UCSD-AML1 (cell line): ENCODE measurements around the gene RGS16.

Source experiments
- DNase-seq: peaks from one replicate; lab custom pipeline; 2025; ENCODE audit not compliant: unreplicated experiment; lab: John Stamatoyannopoulos, UW

The RGS16 gene, protein sequence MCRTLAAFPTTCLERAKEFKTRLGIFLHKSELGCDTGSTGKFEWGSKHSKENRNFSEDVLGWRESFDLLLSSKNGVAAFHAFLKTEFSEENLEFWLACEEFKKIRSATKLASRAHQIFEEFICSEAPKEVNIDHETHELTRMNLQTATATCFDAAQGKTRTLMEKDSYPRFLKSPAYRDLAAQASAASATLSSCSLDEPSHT

DNA sequence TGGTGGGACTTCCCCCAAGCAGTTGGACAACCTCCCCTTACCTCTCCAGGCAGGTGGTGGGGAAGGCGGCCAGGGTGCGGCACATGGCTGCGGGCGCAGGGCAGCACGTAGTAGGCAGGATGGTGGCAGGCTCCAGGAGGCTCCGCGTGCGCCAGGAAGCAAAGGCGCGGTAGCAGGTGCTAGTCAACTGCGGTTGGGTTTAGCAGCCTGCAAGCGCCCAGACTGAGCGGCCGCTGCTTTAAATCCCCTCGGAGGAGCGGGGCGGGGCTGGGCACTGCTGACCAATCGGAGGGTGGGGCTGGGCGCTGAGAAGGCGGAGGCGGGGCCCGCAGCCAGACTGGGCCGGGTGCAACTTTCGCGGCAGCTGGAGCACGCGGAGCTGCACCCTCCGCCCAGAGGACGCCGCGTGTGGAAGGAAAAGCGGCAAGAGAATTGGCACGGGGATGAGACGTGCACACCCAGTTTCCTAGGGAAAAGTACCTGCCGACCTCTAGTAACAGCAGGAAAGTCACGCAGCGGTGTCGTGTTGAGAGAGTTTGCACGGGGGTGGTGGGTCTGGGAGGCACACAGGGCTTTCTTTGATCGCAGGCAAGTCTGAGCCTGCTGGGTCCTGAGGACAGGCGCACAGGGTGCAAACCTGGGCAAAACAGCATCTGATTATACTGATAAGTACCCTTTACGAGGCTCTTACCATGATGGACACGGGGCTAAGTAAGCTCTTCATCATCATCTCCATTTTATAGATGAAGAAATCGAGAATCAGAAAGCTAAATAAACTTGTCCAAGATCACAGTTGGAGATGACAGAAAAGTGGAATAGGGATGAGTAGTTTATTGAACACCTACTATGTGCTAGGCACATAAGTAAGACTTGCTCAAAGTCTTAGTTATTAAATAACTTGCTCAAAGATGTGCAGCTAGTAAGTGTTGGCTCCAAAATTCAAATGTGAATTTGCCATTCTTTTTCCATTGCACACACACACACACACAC lies at the start of gene RGS16:
TSS of gene RGS16 (minus strand) at position 215 of the 990 bp plus-strand sequence. CDS start at position 85, 130 bp downstream.
- peak; percentile 92 for DNase-seq

DNA sequence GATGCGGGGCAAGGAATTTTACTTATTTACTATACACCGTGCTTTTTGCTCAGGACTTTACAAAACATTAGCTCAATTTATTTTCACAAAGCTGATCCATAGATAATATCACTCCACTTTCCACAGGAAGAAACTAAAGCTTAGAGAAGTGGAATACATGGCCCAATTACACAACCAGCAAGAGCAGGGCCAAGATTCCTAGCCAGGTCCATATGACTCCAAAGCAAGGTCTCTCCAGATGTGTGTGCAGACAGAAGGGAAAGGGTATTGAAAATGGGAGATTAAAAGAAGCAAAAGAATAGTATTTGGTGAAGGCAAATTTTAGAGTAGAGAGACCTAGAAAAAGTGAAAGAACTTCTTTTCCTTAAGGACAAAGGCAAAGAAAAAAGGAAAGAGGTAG lies 49.8 kb upstream of the RGS16 start:
- DNase-seq: no peak

DNA sequence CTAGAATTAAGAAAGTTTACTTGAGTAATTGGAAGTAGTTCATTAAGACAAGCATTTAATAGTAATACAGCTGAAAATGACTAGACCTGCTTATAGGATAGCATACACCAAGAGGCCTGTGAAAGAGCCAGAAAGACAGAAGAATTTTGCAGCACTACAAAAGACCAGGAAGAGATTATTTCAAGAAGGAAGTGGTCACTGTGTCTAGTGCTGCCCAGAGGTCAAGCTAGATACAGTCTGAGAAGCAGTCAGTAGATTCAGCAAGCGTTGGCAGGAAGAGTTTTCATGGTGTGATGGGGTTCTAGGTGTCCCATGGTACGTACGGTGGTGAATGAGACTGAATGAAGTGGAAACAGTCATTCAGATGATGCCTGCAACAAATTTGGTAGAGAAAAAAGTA lies 48.7 kb upstream of the RGS16 start:
- DNase-seq: no peak

DNA sequence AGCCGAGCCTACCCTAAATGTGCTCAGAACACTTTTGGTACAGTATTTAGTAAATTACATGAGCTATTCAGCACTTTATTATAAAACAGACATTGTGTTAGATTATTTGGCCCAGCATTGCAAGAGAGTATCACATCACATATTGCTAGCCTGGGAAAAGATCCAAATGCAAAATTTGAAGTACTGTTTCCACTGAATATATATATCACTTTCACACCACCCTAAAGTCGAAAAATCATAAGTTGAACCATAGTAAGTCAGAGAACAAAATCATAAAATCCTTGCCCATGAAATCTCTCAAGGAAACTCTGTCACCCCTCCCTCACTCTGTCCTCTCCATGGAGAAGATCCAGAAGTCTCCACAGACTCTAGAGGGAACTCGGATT lies 47.1 kb upstream of the RGS16 start:
- DNase-seq: no peak

DNA sequence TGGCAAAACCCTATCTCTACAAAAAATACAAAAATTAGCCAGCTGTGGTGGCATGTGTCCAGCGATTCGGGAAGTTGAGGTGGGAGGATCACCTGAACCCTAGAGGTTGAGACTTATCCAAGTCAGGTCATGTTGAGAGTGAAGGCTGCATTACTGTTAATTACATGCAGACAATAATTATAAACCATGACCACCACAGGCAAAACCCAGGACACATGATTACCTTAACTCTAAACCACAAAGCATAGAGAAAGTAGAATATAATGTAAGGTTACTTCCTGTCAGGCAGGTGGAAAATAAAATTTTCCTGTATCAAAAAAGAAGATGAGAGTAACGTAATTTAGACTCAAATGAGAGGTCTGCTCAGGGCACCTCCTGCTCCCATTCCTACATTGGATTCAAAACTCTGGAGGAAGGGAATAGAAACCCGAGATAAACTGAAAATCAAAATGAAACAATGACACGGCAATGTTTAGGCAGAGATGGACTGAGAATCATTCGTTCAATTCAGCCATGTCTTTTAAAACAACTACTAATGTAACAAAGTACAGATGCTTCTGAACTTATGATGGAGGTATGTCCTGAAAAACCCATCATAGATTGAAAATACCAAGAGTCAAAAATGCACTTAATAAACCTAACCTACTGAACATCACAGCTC lies 46.6 kb upstream of the RGS16 start:
- no peak for DNase-seq

DNA sequence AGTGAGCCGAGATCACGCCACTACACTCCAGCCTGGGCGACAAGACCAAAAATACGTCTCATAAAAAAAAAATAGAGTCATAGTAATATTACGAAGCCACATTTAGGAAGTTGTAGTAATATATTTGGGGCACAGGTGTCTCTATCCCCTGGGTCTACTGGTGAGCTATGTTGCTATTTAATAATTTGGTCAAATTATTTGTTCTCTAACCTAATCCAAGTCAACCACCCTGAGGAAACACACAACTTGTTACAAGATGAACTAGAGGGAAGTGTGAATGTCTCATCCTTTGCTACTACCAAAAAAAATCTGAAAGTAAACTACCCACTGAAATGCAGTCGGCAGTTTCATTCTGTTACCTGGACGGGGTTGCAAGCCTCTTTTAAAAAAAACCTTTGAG lies 44.9 kb upstream of the RGS16 start:
- no peak for DNase-seq

DNA sequence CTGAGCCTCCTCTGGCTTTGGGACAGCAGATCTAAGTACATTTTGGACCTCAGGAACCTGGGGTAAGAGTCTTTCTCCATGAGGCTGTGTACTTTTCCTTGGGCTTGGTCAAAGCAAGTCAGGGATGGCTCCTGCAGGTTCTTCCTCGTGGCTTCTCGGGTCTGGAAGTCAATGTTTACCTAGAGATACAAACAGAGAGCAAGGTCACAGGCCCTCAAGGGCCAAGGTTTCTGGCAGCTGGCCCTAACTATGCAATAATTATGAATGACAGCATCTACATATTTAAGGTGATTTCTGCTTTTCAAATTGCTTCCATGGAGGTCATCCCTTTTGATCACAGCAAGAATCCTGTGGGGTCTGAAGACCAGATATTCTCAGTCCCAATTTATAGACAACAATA lies 42.5 kb upstream of the RGS16 start:
- DNase-seq: no peak

DNA sequence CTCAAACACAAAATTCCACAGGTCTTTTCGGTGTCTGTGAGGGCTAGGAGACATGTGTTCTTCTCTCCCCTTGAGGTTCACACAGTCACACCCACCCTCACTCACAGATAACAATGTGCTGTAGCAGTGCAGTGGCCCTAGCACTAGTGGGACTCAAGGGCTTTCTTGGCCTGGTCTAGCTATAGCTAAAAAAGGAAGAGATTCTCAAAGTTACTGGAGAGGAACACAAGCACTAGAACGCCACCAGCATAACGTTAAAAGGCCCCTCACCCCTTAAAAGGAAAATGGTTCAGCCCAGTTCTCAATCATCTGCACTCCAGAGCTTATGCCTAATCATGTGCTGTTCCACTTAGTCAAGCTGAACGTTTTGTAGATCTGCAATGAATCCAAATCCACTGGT lies 40.7 kb upstream of the RGS16 start:
- no peak for DNase-seq

DNA sequence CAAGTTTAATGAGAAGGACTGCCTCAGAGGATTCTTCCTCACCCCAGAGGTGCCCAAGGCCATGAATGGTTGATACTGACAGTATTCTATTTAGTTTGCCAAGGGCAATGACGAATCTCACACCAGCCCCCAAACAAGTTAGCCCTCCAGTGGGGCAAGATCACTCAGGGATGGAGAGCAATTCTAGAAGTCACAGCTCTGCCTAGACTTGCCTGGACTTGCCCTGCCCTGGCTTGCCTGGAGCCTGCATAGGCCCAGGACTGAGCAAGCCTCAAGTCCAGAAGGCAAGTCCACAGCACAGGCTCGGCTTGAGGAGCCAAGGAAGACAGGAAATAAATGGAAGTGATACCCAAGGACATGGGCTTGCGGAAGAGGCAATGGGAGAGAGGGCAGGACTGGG lies 39.5 kb upstream of the RGS16 start:
- DNase-seq: no peak

DNA sequence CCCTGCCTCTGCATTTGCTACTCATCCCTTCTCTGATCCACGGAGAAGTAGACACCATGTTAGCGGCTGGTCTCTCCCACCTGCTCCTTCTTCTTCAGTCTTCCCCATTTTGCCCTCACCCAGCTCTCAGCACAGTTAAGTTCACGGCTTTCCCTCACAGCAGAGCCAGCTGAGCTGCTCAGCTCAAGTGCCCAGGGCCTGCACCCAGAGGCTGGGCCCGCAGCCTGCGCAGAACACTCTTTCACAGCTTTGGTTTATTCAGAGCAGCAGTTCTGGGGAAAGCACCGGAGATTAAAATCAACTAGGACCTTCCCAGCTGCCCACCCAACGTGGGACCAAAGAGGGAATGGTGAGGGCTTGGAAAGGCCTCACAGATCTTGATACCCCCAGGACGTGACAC lies 38.3 kb upstream of the RGS16 start:
- DNase-seq: no peak

DNA sequence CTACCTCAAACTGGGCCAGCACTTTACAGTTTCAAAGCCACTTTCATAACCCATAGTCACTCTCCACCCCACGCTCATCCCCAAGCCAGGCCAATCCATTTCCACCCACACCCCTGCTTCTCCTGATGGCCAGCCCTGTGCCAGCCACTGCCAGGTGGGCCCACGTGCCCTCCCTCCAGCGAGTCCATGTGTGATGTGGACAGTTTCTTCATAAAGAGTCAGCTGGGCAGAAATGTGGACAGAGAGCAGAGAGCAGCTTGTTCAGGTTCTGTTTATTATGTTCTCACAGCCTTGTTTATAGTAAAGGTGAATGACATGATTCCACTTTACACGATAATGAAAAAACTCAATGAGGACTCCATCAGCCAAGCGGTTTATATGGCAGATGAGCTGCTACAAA lies 37.4 kb upstream of the RGS16 start:
- no peak for DNase-seq

DNA sequence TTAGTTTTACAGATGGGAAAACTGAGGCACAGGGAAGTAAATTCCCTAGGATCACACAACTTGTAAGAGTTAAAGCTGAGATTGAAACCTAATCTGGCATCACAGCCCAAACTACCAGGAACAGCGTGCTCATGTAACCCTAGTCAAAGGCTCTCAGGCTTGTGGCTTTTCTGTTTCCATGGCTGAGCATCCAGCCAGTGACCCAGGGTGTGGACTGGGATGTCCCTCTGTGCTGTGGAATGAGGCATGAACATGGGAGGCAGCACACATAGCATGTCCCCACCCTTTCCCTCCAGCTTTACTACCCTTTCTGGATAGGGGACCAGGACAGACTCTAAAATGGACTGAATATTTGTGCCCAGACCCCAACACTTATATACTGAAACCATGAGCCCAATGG lies 35.1 kb upstream of the RGS16 start:
- DNase-seq: no peak

DNA sequence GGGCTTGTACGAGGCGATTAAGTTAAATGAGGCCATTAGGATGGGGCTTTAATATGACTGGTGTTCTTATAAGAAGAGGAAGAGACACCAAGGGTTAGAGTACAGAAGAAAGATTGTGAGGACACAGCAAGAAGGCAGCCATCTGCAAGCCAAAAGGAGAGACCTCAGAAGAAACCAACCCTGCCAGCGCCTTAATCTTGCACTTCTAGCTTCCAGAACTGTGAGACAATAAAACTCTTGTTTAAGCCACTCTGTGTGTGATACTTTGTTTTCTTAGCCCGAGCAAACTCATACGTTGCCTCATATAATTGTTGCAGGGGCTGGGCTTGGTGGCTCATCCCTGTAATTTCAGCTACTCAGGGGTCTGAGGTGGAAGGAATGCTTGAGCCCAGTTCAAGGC lies 33.6 kb upstream of the RGS16 start:
- DNase-seq: no peak

DNA sequence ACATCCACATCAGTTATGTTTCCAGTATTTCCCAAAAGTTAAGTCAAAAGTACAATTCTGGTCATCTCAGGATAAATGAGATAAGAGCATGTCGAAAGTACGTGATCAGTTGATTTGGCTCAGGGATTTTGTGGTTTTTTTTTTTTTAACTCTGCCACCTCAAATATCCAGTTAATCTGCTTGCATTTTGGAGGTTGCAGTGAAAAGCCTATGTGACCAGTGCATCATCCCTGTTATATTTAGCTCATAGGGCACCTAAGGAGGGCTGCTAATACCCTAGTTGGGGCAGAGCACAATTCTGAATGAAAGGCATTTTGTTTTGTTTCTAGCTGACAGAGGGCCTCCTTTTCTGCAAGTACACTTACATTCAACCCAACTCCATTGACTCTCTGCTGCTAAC lies 31.7 kb upstream of the RGS16 start:
- DNase-seq: no peak

DNA sequence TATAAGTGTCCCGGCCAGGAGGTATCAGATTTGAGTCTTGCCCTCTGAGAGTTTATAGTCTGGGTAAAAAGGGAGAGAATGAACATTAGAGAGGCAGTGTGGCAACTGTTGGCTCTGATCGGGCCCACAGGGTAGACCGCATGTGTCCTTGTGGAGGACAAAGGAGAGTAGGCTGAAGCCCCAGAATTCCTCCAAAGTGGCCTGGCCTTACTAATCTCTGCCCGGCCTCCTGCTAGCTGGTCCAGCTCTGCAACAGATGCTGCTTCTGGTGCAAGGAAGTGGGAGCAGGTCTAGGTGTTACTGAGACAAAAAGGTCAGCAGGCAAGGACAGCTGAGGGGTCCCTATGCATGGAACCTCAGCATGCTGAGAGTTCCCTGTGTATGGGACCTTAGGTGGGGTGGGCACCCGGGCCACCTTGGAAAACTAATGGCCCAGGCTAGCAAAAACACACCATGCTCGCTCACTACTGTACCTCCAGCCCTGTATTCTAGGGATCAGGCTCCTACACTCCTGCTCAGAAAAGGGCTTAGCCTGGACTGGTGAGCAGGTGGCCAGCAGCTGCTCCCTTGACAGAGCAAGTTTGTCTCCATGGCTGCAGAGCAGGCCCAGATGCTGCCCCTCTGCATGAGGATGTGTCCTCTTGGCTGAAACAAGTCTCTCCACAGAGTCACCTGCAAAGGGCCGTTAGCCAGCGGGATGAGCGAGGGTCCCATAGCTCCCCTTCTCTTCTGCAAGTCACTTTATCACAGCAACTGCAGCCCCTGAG lies 30.3 kb upstream of the RGS16 start:
- DNase-seq: no peak

DNA sequence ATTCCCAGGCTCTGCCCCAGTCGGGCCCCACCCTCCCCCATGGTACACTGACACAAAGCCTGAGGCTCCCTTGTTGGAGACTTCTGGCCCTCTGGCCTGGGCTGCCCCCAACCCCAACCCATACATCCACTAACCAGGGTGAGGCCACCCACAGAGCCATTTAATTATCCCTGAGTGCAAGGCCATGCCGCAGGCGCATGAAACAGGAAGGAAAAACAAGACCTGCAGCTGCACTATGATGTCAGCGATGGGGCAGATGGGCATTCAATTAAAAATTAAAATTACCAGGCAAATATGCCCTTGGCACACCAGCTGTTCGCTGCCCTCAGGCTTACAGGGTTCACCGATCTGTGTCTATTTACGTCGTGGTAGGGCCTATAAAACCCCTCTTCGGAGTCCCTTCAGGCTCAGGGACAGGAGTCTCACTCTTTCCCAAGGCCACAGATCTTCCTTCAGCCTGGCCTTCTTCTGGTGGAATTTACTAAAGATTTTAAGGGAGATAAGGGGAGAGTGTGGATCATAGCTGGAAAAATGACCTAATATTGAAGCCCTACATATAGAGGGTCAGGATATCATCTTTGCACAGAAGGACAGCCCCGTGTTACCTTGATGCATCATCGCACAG lies 29.6 kb upstream of the RGS16 start:
- DNase-seq: no peak

DNA sequence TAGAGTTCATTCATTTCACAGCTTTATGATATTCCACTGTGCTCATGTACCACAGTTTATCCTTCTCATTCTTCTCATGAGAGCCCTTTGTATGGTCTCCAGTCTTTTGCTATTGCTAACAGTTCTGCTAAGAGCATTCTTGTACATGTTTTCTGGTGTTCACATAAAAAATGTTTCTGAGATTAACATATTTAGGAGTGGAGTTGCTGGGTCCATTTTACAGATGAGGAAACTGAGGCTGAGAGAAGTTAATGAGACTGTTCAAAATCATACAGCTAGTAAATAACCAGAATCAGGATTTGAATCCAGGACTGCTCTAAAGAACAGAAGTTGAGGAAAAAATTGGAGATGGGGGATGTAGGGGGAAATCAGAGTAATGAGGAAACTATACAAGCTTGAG lies 28.8 kb upstream of the RGS16 start:
- DNase-seq: no peak

DNA sequence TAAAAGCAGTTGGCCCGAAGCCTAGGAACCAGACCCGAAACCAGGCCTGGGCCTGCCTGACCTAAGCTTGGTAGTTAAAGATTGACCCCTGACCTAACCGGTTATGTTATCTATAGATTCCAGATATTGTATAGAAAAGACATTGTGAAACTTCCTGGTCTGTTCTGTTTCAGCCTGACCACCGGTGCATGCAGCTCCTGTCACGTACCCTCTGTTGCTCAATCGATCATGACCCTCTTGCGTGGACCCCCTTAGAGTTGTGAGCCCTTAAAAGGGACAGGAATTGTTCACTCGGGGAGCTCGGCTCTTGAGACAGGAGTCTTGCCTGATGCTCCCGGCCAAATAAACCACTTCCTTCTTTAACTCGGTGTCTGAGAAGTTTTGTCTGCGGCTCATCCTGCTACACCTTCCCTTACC lies 28.3 kb upstream of the RGS16 start:
- DNase-seq: peak; percentile 28

DNA sequence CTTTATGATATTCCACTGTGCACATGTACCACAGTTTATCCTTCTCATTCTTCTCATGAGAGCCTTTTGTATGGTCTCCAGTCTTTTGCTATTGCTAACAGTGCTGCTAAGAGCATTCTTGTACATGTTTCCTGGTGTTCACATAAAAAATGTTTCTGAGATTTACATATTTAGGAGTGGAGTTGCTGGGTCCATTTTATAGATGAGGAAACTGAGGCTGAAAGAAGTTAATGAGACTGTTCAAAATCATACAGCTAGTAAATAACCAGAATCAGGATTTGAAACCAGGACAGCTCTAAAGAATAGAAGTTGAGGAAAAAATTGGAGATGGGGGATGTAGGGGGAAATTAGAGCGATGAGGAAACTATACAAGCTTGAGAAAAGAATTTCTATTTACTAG lies 27.8 kb upstream of the RGS16 start:
- DNase-seq: no peak

DNA sequence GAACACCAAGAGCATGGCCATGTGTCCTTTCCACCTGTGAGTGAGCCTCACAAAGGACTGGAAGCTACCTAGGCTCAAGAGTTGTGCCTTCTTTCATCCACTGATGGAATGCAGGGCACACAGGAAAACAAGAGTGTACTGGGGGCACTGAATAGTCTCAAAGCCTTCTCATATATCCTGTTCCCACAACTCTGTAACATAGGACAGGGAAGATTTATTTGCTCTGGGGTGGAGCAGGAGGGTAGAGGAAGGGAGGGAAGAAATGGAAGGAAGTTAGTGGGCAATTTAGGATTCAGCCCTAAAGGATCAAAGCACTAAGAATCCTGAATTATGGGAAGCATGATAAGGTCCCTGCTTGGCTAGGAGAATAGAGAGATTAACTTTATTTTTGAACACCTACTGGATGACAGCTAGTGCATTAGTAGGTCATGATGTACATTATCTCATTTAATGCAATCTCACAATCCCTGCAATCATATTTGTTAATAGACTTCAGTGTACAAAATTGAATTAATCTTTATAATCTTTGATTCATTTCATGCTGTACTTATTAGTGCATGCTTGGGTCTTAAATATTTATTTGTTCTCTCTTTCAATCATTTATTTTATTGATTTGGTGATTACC lies 27.0 kb upstream of the RGS16 start:
- DNase-seq: no peak
